Activated T-helper 1 cell treated with anti-CD3 and anti-CD28 coated beads, Interleukin-2, amount 50 U/mL, for 16 hours (primary cell): Measurements from ENCODE around the gene FOXP4.
A peak's percentile ranks its signal among the peaks of the same experiment; 100 is the strongest.

ENCODE experiments used
- DNase-seq, 2 donors: peaks; one replicate each; pipeline ENCODE4 v3.0.0-alpha.2; 2020; ENCODE audit warnings: low read depth in 1 of 2, low spot score in 1 of 2

The FOXP4 gene

GRCh38 chr6:41546475-41546865, 289 bp downstream of the FOXP4 start:
- DNase-seq, result no peak

GRCh38 chr6:41546866-41547798, 951 bp downstream of the FOXP4 start:
- DNase-seq, result no peak

GRCh38 chr6:41547799-41548097, 1.6 kb downstream of the FOXP4 start:
- DNase-seq, result no peak

GRCh38 chr6:41548098-41548840, 2.1 kb downstream of the FOXP4 start:
- DNase-seq, result no peak

- no peak for DNase-seq
These were observed 2.9 kb downstream of the FOXP4 start for GRCh38 chr6:41548841-41549642.

- no peak for DNase-seq
These were observed 3.5 kb downstream of the FOXP4 start for GRCh38 chr6:41549673-41550072.

- DNase-seq, result no peak
These were observed 5.0 kb downstream of the FOXP4 start for GRCh38 chr6:41551086-41551700.

GRCh38 chr6:41551857-41552256, 5.7 kb downstream of the FOXP4 start:
- DNase-seq, result no peak

- DNase-seq, result no peak
These were observed 6.5 kb downstream of the FOXP4 start for GRCh38 chr6:41552723-41553122.

- DNase-seq, result no peak
These were observed 7.3 kb downstream of the FOXP4 start for GRCh38 chr6:41553405-41553999.

- DNase-seq, result no peak
These were observed 9.4 kb downstream of the FOXP4 start for GRCh38 chr6:41555326-41556300.

GRCh38 chr6:41557335-41557734, 11.2 kb downstream of the FOXP4 start:
- DNase-seq, result no peak

GRCh38 chr6:41558033-41558807, 12.0 kb downstream of the FOXP4 start:
- DNase-seq, result no peak

GRCh38 chr6:41559655-41560427, 13.7 kb downstream of the FOXP4 start:
- no peak for DNase-seq

GRCh38 chr6:41560431-41561192, 14.4 kb downstream of the FOXP4 start:
- DNase-seq, result peak; percentile 60 to 77

GRCh38 chr6:41561416-41561815, 15.2 kb downstream of the FOXP4 start:
- no peak for DNase-seq
